Vagina (tissue), 2 donors: Measurements from ENCODE around the gene LRP3. TPM values are rescaled to one million over a fixed set of nuclear protein-coding genes. Genes with fewer than 3 reads are reported as not detected.
"Not testable (repeated sequence)": the region's sequence is repeated elsewhere in the genome, so short reads cannot be mapped to it uniquely, and the experiment has no call there.

Source experiments
- DNase-seq, 2 donors: peaks; one replicate each; pipeline ENCODE4 v3.0.0-alpha.2; 2017; ENCODE audit errors: extremely low spot score in 2 of 2
- H3K27ac ChIP-seq: fragments of 200-600 bp; sonication (generic); one replicate; pipeline ENCODE4 v1.5.1; 2019
- H3K27me3 ChIP-seq: fragments of 200-600 bp; sonication (generic); one replicate; pipeline ENCODE4 v1.5.1; 2019
- H3K36me3 ChIP-seq, 2 donors: fragments of 200-600 bp; sonication (generic); one replicate each; pipeline ENCODE4 v1.5.1; 2017 to 2019
- H3K4me1 ChIP-seq: fragments of 200-600 bp; sonication (generic); one replicate; pipeline ENCODE4 v1.5.1; 2019
- H3K4me3 ChIP-seq, 2 donors: fragments of 200-600 bp; sonication (generic); 1 replicate in 1 of 2; 2 replicates in 1 of 2; pipeline ENCODE4 v1.5.1; 2016 to 2019
- H3K9me3 ChIP-seq: fragments of 200-600 bp; sonication (generic); one replicate; pipeline ENCODE4 v1.5.1; 2019
- POLR2A ChIP-seq, 2 donors: fragments of 450-650 bp; IDR thresholded peaks; one replicate each; pipeline ENCODE4 v1.6.1; 2017; ENCODE audit warnings: antibody characterized with exemption in 2 of 2, mild to moderate bottlenecking in 2 of 2, moderate library complexity in 2 of 2
- POLR2AphosphoS5 ChIP-seq, 2 donors: sonication (generic); formaldehyde crosslinking; IDR thresholded peaks; one replicate each; pipeline ENCODE4 v1.9.0; 2017; ENCODE audit warnings: antibody characterized with exemption in 2 of 2, mild to moderate bottlenecking in 2 of 2, low read depth in 1 of 2; ENCODE audit not compliant: insufficient read depth in 1 of 2
- intact Hi-C: fragments of 100-400 bp; cut with DNase I; formaldehyde crosslinking; loops from one replicate; pipeline ENCODE4 v1.15.1; 2023
- total RNA-seq: library from RNA; depleted of rRNA; stranded (reverse); fragments of >200 nt; gene quantifications from one replicate; pipeline ENCODE4 v1.2.3, GENCODE V29; 2016
- TF ChIP-seq, protein P1 (sequence below), 3 experiments: fragments of 450-650 bp in 2 of 3; fragments of 200-600 bp in 1 of 3; sonication (generic) in 1 of 3; IDR thresholded peaks; one replicate each; pipeline ENCODE4 v1.5.1; 2017 to 2019; ENCODE audit warnings: antibody characterized with exemption in 3 of 3, mild to moderate bottlenecking in 2 of 3, moderate library complexity in 2 of 3

Gene LRP3
- total RNA-seq, 1 donor from 2014 or later = 20.6 TPM

DNA sequence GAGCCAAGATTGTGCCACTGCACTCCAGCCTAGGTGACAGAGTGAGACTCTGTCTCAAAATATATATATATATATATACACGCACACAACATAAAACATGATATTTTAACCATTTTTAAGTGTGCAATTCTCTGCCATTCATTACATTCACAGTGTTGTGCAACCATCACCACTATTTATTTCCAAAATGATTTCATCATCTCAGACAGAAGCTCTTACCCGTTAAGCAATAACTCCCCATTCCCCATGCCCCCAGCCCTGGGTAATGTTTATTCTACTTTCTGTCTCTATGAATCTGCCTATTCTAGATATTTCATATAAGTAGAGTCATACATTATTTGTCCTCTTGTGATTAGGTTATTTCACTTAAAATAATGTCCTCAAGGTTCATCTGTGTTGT is 42.0 kb upstream of the LRP3 start:
- intact Hi-C loops = no loop called here
- Histone ChIP-seq H3K4me1 (no peaks in the 10 kb centered on the region), H3K36me3 (no peaks in the 10 kb centered on the region), H3K4me3 (no peak overlapping the region), H3K27ac (no peak overlapping the region), H3K9me3 (no peaks in the 10 kb centered on the region), H3K27me3 (no peaks in the 10 kb centered on the region)
- DNase-seq = no peak
- TF ChIP-seq POLR2A (IDR thresholded peaks at IDR 0.05) (no peak), POLR2AphosphoS5 (IDR thresholded peaks at IDR 0.05; ENCODE audit: insufficient read depth in 1 of 2, low read depth in 1 of 2) (no peak)
- TF ChIP-seq, protein P1, sequence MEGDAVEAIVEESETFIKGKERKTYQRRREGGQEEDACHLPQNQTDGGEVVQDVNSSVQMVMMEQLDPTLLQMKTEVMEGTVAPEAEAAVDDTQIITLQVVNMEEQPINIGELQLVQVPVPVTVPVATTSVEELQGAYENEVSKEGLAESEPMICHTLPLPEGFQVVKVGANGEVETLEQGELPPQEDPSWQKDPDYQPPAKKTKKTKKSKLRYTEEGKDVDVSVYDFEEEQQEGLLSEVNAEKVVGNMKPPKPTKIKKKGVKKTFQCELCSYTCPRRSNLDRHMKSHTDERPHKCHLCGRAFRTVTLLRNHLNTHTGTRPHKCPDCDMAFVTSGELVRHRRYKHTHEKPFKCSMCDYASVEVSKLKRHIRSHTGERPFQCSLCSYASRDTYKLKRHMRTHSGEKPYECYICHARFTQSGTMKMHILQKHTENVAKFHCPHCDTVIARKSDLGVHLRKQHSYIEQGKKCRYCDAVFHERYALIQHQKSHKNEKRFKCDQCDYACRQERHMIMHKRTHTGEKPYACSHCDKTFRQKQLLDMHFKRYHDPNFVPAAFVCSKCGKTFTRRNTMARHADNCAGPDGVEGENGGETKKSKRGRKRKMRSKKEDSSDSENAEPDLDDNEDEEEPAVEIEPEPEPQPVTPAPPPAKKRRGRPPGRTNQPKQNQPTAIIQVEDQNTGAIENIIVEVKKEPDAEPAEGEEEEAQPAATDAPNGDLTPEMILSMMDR (IDR thresholded peaks at IDR 0.05) = no peak

DNA sequence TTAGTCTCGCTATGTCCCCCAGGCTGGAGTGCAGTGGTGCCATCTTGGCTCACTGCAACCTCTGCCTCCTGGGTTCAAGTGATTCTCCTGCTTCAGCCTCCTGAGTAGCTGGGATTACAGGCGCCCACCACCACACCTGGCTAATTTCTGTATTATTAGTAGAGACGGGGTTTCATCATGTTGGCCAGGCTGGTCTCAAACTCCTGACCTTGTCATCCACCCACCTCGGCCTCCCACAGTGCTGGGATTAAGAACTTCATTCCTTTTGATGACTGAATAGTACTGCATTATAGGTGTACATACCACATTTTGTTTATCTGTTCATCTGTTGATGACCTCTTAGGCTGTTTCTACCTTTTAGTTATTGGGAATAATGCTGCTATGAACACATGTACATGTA is 41.5 kb upstream of the LRP3 start:
- DNase-seq, intact Hi-C loops, H3K27ac ChIP-seq, H3K36me3 ChIP-seq, H3K9me3 ChIP-seq, H3K27me3 ChIP-seq, H3K4me1 ChIP-seq, H3K4me3 ChIP-seq: not testable (repeated sequence)

DNA sequence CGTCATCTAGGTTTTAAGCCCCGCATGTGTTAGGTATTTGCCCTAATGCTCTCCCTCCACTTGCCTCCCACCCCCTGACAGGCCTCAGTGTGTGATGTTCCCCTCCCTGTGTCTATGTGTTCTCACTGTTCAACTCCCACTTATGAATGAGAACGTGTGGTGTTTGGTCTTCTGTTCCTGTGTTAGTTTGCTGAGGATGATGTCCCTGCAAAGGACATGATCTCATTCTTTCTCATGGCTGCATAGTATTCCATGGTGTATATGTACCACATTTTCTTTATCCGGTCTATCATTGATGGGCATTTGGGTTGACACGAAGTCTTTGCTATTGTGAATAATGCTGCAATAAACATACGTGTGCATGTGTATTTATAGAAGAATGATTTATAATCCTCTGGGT is 39.8 kb upstream of the LRP3 start:
- H3K9me3 ChIP-seq, H3K4me1 ChIP-seq, H3K36me3 ChIP-seq, DNase-seq, H3K27ac ChIP-seq, H3K27me3 ChIP-seq, intact Hi-C loops, H3K4me3 ChIP-seq: not testable (repeated sequence)

DNA sequence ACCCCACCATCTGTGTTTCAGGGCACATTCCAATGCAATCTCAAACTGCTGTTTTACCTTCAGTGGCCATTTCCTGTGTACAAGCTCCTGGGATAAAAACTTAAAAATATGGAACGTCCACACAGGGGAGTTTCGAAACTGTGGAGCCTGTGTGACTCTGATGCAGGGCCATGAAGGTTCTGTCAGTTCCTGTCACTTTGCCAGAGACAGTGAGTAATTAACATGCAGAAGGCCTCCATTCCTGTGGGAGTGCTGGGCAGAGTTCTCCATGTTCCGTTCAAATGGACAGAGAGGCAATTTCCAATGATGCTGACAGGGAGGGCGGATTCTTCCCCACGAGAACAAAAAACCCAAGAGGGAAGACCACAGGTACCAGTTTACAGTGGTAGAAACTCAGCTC is 37.8 kb upstream of the LRP3 start:
- TF ChIP-seq POLR2AphosphoS5 (IDR thresholded peaks at IDR 0.05; ENCODE audit: insufficient read depth in 1 of 2, low read depth in 1 of 2) (no peak), POLR2A (IDR thresholded peaks at IDR 0.05) (no peak)

DNA sequence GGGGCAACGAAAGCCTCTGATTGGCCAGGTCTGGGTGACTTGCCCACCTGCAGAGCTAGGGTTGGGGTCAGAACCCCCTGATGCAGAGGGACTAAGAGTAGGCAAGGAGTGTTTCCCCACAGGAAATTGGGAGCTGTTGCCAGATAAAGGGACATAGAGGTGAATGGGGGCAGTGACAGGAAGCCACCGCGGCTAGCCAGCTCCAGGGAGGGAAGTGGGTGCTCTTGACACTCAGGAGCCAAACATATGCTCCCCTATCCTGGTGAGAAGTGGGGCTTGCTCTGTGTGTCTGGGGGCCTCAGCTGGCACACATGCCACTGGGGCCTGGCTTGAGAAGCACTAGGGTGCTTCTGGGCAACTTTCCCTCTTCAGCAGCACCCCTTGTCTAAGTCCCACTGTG is 36.2 kb upstream of the LRP3 start:
- Histone ChIP-seq H3K9me3 (no peaks in the 10 kb centered on the region), H3K27ac (no peak overlapping the region), H3K4me1 (no peaks in the 10 kb centered on the region), H3K36me3 (no peaks in the 10 kb centered on the region), H3K27me3 (no peaks in the 10 kb centered on the region), H3K4me3 (no peak overlapping the region)
- intact Hi-C loops = no loop called here
- no peak for DNase-seq
- TF ChIP-seq POLR2AphosphoS5 (IDR thresholded peaks at IDR 0.05; ENCODE audit: insufficient read depth in 1 of 2, low read depth in 1 of 2) = no peak
- no peak for TF ChIP-seq POLR2A (IDR thresholded peaks at IDR 0.05)
- TF ChIP-seq, protein P1 (IDR thresholded peaks at IDR 0.05) = no peak

More for the DNA sequence above, 37.8 kb upstream of the LRP3 start:
- no peaks in the 10 kb centered on the region for H3K4me1 ChIP-seq
- H3K9me3 ChIP-seq = no peaks in the 10 kb centered on the region
- H3K4me3 ChIP-seq = no peak overlapping the region
- intact Hi-C loops = no loop called here
- no peaks in the 10 kb centered on the region for H3K27me3 ChIP-seq
- H3K27ac ChIP-seq = no peak overlapping the region
- no peak for DNase-seq
- no peaks in the 10 kb centered on the region for H3K36me3 ChIP-seq

DNA sequence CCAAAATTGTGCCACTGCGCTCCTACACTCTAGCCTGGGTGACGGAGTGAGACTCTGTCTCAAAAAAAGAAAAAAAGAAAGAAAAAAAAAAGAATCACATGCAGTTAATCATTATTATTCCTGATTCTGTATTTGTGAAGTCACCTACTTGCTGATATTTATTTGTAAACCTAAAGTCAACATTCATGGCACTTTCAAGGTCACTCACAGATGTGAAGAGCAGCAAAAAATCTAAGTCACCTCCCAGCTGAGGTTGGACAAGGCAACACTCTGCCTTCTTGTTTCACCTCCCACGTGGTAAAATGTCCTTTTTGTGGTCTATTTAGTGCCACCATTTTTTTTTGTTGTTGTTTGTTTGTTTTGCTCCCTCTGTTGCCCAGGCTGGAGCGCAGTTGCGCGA is 35.8 kb upstream of the LRP3 start:
- Histone ChIP-seq H3K27ac (no peak overlapping the region), H3K4me3 (no peak overlapping the region), H3K4me1 (no peaks in the 10 kb centered on the region), H3K9me3 (no peaks in the 10 kb centered on the region), H3K36me3 (no peaks in the 10 kb centered on the region), H3K27me3 (no peaks in the 10 kb centered on the region)
- TF ChIP-seq POLR2A (IDR thresholded peaks at IDR 0.05) = no peak
- TF ChIP-seq, protein P1 (IDR thresholded peaks at IDR 0.05) = no peak
- no peak for TF ChIP-seq POLR2AphosphoS5 (IDR thresholded peaks at IDR 0.05; ENCODE audit: insufficient read depth in 1 of 2, low read depth in 1 of 2)
- intact Hi-C loops = no loop called here
- DNase-seq = no peak

DNA sequence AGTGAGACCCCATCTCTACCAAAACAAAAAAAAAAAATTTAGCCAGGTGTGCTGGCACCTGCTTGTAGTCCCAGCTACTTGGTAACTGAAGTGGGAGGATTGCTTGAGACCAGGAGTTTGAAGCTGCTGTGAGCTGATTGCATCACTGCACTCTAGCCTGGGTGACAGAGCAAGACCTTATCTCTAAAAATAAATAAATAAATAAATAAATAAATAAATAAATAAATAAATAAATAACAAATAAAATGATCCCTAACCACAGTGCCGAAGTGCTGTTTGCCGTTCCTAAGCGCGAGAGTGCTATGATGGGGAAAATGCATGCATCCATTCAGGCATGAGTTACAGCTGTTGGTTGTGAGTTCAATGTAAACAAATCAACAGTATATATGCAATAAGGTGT is 35.0 kb upstream of the LRP3 start:
- no peak overlapping the region for H3K27ac ChIP-seq
- H3K27me3 ChIP-seq = no peaks in the 10 kb centered on the region
- no peaks in the 10 kb centered on the region for H3K4me1 ChIP-seq
- no peak for TF ChIP-seq POLR2A (IDR thresholded peaks at IDR 0.05)
- no peaks in the 10 kb centered on the region for H3K9me3 ChIP-seq
- DNase-seq = no peak
- intact Hi-C loops = no loop called here
- no peaks in the 10 kb centered on the region for H3K36me3 ChIP-seq
- H3K4me3 ChIP-seq = no peak overlapping the region
